ENCODE results near the gene SLC25A15.
A peak's percentile ranks its signal among the peaks of the same experiment; 100 is the strongest.
"Not testable (repeated sequence)": the region's sequence is repeated elsewhere in the genome, so short reads cannot be mapped to it uniquely, and the experiment has no call there.

SLC25A15 gene

GRCh38 chr13:40788540-40789274 lies 704 bp upstream of the SLC25A15 start:
- not testable (repeated sequence) for H3K9me3 ChIP-seq (ENCODE audit: low read length); H3K36me3 ChIP-seq (ENCODE audit: insufficient read depth, low read length); H3K4me1 ChIP-seq (ENCODE audit: insufficient read depth, low read length); H3K27me3 ChIP-seq (ENCODE audit: insufficient read depth, low read length)
- Histone ChIP-seq H2AFZ (ENCODE audit: low read depth, low read length) (peak overlapping the region; percentile 98), H3K4me3 (ENCODE audit: low read length) (peak overlapping the region; percentile 93)

- Histone ChIP-seq H3K4me3 (ENCODE audit: low read length) (peak overlapping the region; percentile 93), H2AFZ (ENCODE audit: low read depth, low read length) (peak overlapping the region; percentile 98), H3K36me3 (ENCODE audit: insufficient read depth, low read length) (peaks cover 7% of the 10 kb centered on the region), H3K27me3 (ENCODE audit: insufficient read depth, low read length) (no peaks in the 10 kb centered on the region), H3K9me3 (ENCODE audit: low read length) (no peaks in the 10 kb centered on the region), H3K4me1 (ENCODE audit: insufficient read depth, low read length) (no peaks in the 10 kb centered on the region)
Observed at GRCh38 chr13:40790154-40790616, 774 bp downstream of the SLC25A15 start.

GRCh38 chr13:40792284-40793051 lies 3.1 kb downstream of the SLC25A15 start:
- H3K9me3 ChIP-seq (ENCODE audit: low read length): no peaks in the 10 kb centered on the region
- H3K27me3 ChIP-seq (ENCODE audit: insufficient read depth, low read length): no peaks in the 10 kb centered on the region
- peaks cover 15% of the 10 kb centered on the region for H3K36me3 ChIP-seq (ENCODE audit: insufficient read depth, low read length)
- H3K4me1 ChIP-seq (ENCODE audit: insufficient read depth, low read length): no peaks in the 10 kb centered on the region
- H2AFZ ChIP-seq (ENCODE audit: low read depth, low read length): no peak overlapping the region
- H3K4me3 ChIP-seq (ENCODE audit: low read length): no peak overlapping the region

- no peaks in the 10 kb centered on the region for H3K4me1 ChIP-seq (ENCODE audit: insufficient read depth, low read length)
- H3K27me3 ChIP-seq (ENCODE audit: insufficient read depth, low read length): no peaks in the 10 kb centered on the region
- no peaks in the 10 kb centered on the region for H3K9me3 ChIP-seq (ENCODE audit: low read length)
- peaks cover 19% of the 10 kb centered on the region for H3K36me3 ChIP-seq (ENCODE audit: insufficient read depth, low read length)
- H3K4me3 ChIP-seq (ENCODE audit: low read length): no peak overlapping the region
- H2AFZ ChIP-seq (ENCODE audit: low read depth, low read length): no peak overlapping the region
Observed at GRCh38 chr13:40793339-40793738, 3.9 kb downstream of the SLC25A15 start.

- Histone ChIP-seq H3K4me1 (ENCODE audit: insufficient read depth, low read length) (no peaks in the 10 kb centered on the region), H3K9me3 (ENCODE audit: low read length) (no peaks in the 10 kb centered on the region), H3K4me3 (ENCODE audit: low read length) (no peak overlapping the region), H3K36me3 (ENCODE audit: insufficient read depth, low read length) (peaks cover 31% of the 10 kb centered on the region), H3K27me3 (ENCODE audit: insufficient read depth, low read length) (no peaks in the 10 kb centered on the region), H2AFZ (ENCODE audit: low read depth, low read length) (no peak overlapping the region)
Observed at GRCh38 chr13:40794414-40795368, 5.3 kb downstream of the SLC25A15 start.

GRCh38 chr13:40796649-40797048 lies 7.2 kb downstream of the SLC25A15 start:
- no peaks in the 10 kb centered on the region for H3K4me1 ChIP-seq (ENCODE audit: insufficient read depth, low read length)
- no peak overlapping the region for H2AFZ ChIP-seq (ENCODE audit: low read depth, low read length)
- H3K27me3 ChIP-seq (ENCODE audit: insufficient read depth, low read length): no peaks in the 10 kb centered on the region
- no peak overlapping the region for H3K4me3 ChIP-seq (ENCODE audit: low read length)
- peaks cover 40% of the 10 kb centered on the region for H3K36me3 ChIP-seq (ENCODE audit: insufficient read depth, low read length)
- H3K9me3 ChIP-seq (ENCODE audit: low read length): no peaks in the 10 kb centered on the region

GRCh38 chr13:40798380-40798779 lies 9.0 kb downstream of the SLC25A15 start:
- H2AFZ ChIP-seq (ENCODE audit: low read depth, low read length): no peak overlapping the region
- H3K9me3 ChIP-seq (ENCODE audit: low read length): no peaks in the 10 kb centered on the region
- no peak overlapping the region for H3K4me3 ChIP-seq (ENCODE audit: low read length)
- H3K36me3 ChIP-seq (ENCODE audit: insufficient read depth, low read length): peaks cover 47% of the 10 kb centered on the region
- H3K4me1 ChIP-seq (ENCODE audit: insufficient read depth, low read length): no peaks in the 10 kb centered on the region
- H3K27me3 ChIP-seq (ENCODE audit: insufficient read depth, low read length): no peaks in the 10 kb centered on the region

GRCh38 chr13:40799508-40799907 lies 10.1 kb downstream of the SLC25A15 start:
- Histone ChIP-seq H3K36me3 (ENCODE audit: insufficient read depth, low read length) (peaks cover 49% of the 10 kb centered on the region), H3K4me1 (ENCODE audit: insufficient read depth, low read length) (no peaks in the 10 kb centered on the region), H3K4me3 (ENCODE audit: low read length) (no peak overlapping the region), H3K27me3 (ENCODE audit: insufficient read depth, low read length) (no peaks in the 10 kb centered on the region), H3K9me3 (ENCODE audit: low read length) (no peaks in the 10 kb centered on the region), H2AFZ (ENCODE audit: low read depth, low read length) (no peak overlapping the region)

- Histone ChIP-seq H3K27me3 (ENCODE audit: insufficient read depth, low read length) (no peaks in the 10 kb centered on the region), H3K4me1 (ENCODE audit: insufficient read depth, low read length) (no peaks in the 10 kb centered on the region), H3K36me3 (ENCODE audit: insufficient read depth, low read length) (peaks cover 51% of the 10 kb centered on the region), H2AFZ (ENCODE audit: low read depth, low read length) (no peak overlapping the region), H3K9me3 (ENCODE audit: low read length) (no peaks in the 10 kb centered on the region), H3K4me3 (ENCODE audit: low read length) (no peak overlapping the region)
Observed at GRCh38 chr13:40800559-40800958, 11.1 kb downstream of the SLC25A15 start.

- Histone ChIP-seq H3K4me3 (ENCODE audit: low read length) (no peak overlapping the region), H2AFZ (ENCODE audit: low read depth, low read length) (no peak overlapping the region), H3K9me3 (ENCODE audit: low read length) (no peaks in the 10 kb centered on the region), H3K4me1 (ENCODE audit: insufficient read depth, low read length) (no peaks in the 10 kb centered on the region), H3K27me3 (ENCODE audit: insufficient read depth, low read length) (no peaks in the 10 kb centered on the region), H3K36me3 (ENCODE audit: insufficient read depth, low read length) (peaks cover 52% of the 10 kb centered on the region)
Observed at GRCh38 chr13:40801255-40802217, 12.1 kb downstream of the SLC25A15 start.

GRCh38 chr13:40803316-40803715 lies 13.9 kb downstream of the SLC25A15 start:
- Histone ChIP-seq H3K36me3 (ENCODE audit: insufficient read depth, low read length) (peaks cover 65% of the 10 kb centered on the region), H2AFZ (ENCODE audit: low read depth, low read length) (no peak overlapping the region), H3K27me3 (ENCODE audit: insufficient read depth, low read length) (no peaks in the 10 kb centered on the region)

GRCh38 chr13:40806241-40806640 lies 16.8 kb downstream of the SLC25A15 start:
- no peaks in the 10 kb centered on the region for H3K4me1 ChIP-seq (ENCODE audit: insufficient read depth, low read length)
- H3K27me3 ChIP-seq (ENCODE audit: insufficient read depth, low read length): no peaks in the 10 kb centered on the region
- no peaks in the 10 kb centered on the region for H3K9me3 ChIP-seq (ENCODE audit: low read length)
- H3K4me3 ChIP-seq (ENCODE audit: low read length): no peak overlapping the region
- H2AFZ ChIP-seq (ENCODE audit: low read depth, low read length): no peak overlapping the region
- H3K36me3 ChIP-seq (ENCODE audit: insufficient read depth, low read length): peaks cover 64% of the 10 kb centered on the region

More at GRCh38 chr13:40803316-40803715, 13.9 kb downstream of the SLC25A15 start:
- Histone ChIP-seq H3K9me3 (ENCODE audit: low read length) (no peaks in the 10 kb centered on the region), H3K4me1 (ENCODE audit: insufficient read depth, low read length) (no peaks in the 10 kb centered on the region), H3K4me3 (ENCODE audit: low read length) (no peak overlapping the region)

Data from neuron (in vitro differentiated cells).